Measurements from ENCODE around the gene ENPEP.
"Not testable (repeated sequence)": the region's sequence is repeated elsewhere in the genome, so short reads cannot be mapped to it uniquely, and the experiment has no call there.

The ENPEP gene

DNA sequence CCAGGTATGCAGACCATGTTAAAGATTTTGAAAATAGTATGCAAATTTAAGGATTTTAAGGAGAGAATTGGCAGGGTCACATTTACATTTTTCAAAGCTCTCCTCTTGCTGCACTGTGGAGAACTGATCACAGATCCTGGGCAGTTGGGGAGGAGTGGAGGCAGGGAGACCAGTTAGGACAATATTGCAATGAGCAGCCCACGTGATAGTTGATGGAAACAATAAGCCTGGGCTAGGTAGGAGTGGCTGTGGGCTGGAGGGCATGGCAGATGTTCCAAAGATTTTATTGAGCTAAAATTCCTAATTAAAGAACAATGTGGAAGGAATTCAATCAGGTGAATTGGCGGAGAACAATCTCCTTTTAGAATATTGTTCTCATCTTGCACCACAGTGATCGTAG lies 50.6 kb downstream of the ENPEP start:
- no peak for DNase-seq

DNA sequence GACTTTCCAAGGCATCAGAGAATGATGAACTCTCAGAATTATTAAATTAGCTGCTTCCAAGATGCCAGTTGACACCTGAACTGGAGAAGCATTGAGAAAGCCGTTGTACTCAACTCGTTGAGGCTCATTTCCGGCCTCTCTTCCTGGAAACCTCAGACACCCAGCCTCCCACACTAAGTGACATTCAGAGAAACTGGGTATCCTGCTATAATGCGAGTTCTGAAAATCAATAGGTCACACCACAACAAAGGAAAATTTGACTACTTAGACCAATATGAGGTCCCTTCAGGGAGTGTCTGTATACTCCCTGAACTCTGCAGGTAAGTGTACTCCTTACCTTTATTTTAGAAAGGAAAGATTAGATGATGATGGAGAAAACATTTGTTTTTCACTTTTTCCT lies 51.2 kb downstream of the ENPEP start:
- DNase-seq, result no peak

DNA sequence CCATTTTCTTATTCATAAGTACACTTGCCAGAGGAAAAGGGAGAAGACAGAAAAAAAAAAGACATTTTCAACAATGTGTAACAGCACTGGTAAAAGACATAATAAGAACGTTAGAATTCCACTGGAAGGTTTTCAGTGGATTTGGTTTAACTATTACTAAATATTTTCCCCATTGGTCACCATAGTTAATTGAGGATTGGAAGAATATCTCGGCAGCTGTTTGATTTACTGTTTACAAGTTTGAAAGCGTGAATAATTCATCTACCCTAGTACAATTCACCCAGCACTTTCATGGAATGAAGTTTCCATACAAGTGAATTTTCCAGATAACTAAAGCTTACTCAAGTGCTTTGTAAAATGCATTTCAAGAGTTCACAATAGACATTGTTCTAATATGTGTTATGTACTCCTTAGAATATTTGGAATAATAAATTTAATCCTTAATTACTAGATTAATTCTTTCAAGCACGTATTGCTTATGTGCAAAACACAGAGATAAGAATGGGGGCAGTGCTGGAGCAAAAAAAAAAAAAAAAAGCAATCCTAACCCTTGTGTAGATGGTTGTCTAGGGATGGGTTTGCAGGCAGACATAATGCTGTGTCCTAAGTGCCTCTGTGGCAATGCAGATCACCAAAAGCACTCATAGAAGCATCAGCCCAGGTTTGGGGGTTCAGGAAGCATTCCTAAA lies 57.1 kb downstream of the ENPEP start:
- DNase-seq, result no peak

DNA sequence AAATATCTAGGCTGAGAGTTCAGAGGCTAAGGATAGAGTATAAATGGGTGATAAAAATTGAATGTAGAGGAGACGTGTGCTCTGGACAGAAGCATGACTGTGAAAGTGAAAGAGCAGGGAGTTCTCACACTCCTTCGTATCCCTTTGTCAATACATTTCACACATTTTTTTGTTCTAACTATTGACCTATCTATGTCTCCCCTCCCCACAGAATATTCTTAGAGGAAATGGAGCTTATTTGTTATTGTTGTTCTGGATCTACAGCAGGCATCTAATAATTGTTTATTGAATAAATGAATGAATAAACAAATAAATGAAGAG lies 57.6 kb downstream of the ENPEP start:
- DNase-seq, result no peak

DNA sequence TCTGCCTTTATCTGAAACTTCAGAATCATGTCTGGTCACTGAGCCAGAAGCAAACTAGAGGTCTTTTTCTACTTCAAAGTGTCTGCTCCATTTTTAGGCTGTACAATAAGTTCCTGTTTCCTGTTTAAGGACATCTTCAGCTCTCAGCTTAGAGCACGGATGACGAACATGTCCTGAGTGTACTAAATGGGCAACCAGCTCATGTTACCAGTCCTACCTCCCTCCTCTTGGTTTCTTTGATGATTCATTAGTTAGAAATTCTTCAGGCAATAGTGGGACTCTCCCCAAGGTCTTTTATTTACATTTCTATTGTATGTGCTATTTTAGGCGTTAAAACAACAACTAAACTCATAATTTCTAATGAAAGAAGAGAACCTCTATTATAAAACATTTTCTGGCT lies 58.0 kb downstream of the ENPEP start:
- no peak for DNase-seq

DNA sequence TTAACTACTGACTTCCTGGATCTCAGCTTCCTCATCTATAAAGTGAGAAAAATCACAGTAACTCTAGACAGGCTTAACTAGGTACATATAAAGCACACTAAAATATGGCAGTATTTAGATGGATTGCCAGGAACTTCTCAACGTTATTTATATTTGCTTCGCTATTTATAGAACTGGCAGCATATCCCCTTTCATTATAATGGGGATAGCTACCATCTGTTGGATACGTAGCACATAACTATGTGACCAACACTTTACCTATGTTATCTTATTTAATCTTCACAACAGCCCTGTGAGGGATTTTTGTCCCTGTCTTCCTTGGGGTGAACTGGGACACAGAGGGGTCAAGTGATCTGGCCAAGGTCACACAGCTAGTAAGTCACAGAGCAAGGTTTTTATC lies 64.6 kb downstream of the ENPEP start:
- no peak for DNase-seq

DNA sequence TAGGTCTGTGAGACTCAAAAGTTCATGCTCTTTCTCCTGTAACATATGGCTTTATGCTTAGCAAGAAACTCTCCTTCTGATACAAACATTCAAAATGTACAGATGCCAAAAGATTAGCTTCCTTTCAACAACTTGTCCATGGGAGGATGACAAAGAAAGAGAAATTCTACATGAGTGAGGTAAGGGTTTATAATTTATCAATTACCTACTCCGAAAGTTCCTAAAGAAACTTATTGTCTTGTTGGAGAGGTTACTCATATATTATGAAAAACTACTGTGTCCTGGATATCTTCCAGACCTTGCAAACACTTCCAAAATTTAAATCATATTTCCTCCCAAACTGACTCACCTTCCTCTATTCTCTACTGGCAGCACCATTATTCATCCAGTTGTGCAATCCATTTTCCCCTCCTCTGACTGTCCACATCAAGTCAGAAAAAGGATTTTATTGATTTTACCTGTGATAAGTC lies 65.1 kb downstream of the ENPEP start:
- no peak for DNase-seq

DNA sequence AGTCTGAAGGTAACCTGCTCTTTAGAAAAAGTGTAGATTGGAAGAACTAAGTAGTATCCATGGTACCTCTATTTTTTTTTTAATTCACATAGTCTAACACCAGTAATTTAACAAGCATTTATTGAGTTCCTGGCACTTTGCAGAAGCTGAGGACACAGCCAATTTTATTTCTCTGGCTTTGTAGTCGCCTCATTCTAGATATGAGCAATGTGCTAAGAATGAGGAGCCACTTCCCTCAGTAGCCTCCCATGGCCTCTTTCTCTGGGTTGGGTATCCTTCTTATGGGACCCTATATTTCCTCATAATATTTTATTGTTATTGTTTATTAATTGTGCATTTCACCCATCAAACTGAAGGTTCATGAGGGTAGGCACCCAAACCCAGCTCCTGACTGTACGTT lies 67.6 kb downstream of the ENPEP start:
- DNase-seq, result no peak

DNA sequence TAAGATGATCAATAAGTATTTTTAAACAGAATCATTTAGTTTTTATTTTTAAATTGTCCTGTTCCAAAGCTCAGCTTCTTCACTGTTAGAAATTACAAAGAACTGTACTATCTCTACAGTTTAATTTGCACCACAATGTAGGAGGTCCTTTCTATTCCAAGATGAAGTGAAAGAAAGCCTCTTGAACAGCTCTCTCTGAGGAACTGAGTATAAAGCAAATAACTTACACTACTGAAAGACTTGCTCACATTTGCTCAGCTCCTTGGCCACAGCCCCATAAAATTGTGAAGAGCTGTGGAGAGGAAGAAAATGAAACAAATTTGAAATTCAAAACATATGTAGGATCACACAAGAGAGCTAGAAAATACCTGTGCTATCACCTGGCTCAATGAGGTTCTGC lies 68.6 kb downstream of the ENPEP start:
- no peak for DNase-seq

DNA sequence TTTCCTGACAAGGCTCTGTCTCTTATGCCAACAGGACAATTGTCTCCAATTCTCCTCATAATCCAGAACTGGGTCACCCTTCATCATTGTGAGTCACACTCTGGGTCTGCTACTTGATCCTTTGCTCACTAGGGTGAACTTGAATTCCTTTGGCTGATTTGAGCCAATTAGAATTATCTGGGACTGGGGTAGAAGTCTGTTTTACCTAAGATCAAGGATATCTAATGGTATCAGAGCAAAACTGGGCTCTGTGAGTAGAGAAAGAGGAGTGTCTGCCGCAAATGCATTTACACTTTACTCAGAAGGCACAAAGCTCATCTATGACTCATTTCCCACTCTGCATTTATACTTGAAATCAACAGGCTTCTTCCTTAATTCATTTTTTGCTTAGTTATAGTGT lies 74.3 kb downstream of the ENPEP start:
- DNase-seq, result no peak

DNA sequence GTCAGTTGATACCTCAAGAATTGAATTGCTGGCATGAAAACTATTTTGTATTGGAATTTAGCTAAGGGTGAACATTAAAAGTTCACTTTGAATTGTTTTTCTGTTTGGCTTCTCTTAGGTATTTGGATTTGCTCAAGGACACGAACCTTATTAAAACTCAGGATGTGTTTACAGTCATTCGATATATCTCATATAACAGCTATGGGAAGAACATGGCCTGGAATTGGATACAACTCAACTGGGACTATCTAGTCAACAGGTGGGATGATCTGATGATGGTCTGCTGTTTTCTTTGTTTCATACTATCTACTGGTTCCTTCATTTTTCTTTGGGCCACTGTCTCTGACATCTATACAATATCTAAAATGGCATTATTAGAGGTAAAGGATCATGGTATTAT lies 77.2 kb downstream of the ENPEP start:
- DNase-seq, result no peak

DNA sequence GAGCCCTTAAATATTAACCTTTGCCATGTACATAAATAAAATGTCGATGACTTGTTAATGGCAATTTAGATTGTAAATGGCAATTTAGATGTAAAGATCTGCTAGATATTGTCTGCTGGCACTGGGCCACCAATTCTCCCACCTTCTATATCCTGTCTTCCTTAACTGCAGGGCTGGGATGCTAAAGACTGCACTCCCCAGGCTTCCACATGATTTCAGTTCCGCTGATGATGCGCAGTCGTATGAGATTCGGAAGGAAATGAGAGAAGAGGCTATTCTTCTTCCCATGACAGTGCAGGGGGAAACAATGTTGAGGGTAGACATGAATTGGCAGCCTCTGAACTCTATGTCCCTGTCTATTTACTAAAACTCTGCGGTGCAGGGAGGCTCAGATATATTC lies 91.3 kb downstream of the ENPEP start:
- no peak for DNase-seq

DNA sequence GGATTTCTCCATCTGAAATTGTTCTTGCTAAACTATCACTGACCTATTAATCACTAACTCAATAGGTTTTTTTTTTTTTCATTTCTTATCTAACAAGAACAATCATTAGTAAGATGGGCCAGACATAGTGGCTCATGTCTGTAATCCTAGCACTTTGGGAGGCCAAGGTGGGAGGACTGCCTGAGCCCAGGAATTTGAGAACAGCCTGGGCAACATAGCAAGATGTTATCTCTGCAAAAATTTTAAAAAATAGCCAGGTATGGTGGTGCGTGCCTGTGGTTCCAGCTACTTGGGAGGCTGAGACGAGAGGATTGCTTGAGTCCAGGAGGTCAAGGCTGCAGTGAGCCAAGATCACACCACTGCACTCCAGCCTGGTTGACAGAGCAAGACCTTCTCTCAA lies 100.7 kb downstream of the ENPEP start:
- not testable (repeated sequence) for DNase-seq

DNA sequence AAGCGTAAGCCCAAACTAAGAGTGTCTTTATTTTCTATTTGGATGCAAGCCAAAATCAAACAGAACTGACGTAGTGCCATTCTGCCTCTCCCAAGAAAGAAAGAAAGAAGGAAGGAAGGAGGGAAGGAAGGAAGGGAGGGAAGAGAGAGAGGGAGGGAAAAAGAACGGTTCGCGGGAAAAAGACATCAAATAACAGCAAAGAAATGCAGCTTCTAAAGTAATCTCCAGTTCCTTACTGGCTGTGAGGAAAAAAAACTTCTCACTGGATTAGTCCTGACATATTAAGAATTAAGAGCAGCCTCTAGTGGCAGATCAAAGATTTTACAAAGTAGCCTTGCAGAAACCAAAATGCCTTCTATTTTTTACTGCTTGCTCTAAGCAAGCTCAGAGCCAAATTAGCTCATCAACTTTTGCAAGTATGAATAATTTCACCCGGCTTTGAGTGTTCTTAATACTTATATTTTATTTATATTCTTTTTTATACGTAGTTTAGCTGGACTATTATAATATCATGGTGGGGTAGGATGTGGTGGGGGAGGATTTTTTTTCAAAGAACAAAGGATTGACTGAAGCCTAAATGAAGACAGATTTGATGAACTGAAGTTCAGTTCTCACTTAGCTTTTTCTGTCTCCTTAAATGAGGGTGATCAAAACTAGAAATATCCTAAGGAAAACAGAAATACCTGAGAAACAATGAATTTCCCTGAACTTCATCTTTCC lies 110.3 kb downstream of the ENPEP start:
- DNase-seq, result no peak

DNA sequence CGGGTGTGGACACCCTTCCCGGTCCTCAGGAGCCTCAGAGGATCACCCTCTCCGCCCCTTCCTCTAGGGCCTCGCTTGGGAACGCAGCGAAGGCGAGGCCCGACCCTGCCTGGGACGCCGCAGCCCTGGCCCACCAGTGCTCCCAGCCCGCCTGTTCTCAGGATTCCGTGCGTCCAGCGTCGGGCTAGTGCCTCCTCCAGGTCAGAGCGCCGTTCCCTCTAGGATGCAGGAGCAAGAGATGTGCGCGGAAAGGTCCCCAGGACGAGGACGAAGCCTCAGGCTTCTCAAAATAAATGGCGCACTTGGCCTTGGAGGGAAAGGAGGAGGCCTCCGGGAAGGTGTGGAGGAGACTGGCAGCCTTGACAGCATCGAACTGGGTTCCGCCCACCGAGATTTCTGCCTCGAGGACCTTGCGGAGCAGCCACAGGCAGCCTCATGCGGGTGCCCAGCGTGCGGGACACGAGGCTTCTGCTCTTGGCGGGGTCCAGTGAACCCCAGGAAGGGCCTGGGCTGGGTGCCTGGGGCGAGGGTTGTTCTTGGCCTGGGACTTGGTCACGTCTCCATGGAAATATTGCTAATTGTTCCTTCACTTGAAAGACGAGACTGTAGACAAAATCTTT lies 111.8 kb downstream of the ENPEP start:
- DNase-seq, result no peak

DNA sequence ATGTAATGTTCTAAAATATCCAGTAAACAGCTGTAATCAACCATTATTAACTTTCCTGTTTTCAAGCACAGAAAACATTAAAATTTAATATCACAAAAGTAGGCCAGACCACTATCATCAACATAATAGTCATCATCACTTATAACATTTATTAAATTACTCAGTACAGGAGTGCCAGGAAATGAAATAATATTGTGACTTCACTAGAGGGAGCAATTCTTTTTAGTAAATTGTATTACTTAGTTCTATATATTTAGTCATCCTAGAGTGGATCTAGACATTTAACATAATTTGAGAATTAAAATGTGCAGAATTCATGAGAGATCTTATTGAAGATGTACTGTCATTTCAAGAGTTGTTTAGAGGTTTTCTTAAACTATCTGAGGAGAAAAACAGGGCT lies 113.3 kb downstream of the ENPEP start:
- no peak for DNase-seq

DNA sequence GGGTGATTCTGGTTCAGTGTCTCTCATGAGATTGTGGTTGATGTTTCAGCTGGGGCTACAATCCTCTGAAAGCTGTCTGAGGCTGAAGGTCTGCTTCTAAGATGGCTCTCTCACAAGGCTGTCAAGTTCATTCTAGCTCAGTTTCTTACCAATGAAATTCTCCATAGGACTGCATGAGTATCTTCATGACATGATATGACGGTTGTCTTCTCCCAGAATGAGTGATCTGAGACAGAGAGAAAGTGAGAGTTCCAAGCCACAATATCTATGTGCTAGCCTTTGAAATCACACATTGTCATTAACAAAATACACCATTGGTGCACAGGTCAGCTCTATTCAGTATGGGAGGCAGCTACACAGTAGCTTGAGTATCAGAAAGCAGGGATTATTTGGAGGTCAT lies 119.6 kb downstream of the ENPEP start:
- no peak for DNase-seq

DNA sequence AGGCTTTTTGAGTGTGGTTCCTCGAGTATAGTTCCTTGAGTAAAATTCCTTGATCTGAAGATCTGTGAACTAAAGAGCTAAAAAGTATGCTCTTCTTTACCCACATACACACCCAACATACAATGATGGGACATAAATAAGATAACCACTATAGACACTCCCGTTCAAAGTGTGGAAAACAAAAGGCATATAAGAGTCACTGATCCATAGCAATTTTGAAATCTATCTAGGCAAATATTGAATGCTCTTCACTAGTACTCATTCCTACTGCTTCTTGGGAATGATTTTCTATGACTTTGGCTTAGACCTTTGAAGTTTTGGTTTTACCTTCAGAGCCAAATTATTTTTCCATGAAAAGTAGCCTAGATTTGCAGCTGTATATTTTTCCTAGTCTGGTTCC lies 120.5 kb downstream of the ENPEP start:
- no peak for DNase-seq

DNA sequence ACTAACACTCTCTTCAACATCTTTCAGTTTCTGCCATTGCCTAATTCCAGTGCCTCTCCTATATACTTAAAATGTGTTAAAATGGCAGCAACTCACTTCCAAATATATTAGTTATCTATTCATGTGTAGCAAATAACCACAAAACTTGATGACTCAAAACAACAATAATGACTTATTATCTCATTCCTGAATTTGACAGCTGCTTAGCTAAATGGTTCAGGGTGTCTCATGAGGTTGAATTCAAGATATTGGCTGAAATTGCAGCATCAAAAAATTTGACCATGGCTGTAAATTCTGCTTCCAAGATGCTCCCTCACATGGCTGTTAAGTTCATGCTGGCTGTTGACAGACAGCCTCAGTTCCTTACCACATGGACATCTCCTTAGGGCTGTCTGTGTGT lies 121.6 kb downstream of the ENPEP start:
- no peak for DNase-seq

DNA sequence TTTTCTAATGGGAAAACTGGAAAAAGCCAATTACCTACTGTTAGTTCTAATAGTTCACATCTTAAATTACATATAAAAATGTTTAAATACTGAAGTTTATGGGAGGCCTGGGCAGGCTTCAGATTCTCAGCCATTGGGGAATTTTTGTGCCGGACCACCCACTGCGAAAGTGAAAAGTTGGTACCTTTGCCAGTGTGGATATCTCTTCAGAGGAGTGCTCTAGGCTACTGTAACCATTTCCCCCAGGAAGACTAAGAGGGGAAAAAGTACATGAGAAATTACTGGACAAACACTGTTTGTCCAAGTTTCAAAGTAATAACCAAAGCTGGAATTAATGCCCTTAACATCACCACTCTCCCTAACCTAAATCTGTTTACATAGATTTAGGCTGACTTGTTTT lies 126.1 kb downstream of the ENPEP start:
- no peak for DNase-seq

DNA sequence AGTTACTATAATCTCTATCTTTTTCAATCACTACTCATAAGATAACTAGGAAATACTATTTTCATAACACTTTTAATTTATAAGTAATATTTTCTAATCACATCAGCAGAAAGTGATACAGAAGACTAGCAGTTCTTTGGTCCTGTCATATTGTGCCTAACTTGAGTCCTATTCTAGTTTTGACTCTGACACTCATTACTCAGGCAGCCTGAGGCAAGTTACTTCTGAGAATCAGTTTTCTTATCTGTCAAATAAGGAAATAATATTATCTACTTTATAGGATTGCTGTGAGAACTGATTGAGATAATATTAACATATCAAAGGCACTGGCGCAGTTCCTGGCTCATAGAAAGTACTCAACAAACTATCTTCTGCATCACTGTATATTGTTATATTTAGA lies 129.1 kb downstream of the ENPEP start:
- no peak for DNase-seq

DNA sequence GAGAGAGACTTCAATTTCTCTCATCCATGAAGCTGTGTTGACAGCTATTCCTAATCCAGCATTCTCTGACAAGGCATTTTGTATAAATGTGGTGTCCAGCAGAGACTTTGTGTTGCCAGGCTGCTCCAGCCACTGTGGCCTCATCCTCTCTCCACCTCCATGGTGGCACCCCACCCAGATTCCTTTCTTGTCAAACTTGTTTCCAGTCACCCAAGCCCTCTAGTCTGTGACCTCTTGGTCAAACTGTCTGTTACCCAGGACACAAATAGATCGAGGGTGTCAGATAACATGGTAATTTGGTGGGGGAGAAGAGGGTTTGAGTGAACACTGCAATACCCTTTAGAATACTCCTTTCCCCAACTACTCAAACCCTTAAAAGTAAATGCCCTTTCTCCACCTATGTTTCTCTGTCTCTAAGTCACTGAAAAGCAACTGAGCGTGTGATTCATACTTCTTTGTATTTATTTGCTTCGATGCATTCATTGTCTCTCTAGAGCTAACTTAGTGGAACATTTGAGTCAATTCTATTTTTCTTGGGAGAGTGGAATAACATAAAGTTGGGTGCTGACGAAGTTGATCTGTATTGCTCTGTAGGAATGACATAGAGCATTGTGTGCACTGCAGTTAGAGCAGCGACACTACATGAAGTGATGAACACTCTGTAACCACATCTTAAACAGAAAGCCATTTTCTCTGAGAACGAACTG lies 133.2 kb downstream of the ENPEP start:
- DNase-seq, result no peak

DNA sequence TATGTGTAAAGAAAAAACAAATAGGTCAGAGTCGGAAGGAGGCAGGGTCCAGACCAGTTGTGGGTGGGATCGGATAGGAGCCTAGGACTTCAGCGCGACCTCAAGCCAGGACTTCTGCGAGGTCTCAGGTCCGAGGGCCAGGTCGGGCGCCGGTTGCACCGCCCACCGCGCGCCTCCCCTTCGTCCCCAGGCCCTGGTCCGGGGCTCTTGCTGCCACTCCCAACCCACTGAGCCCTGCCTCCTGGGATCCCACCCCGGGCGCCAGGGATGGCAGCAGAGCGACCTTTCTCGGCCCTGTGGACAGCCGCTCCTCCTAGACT lies 134.6 kb downstream of the ENPEP start:
- no peak for DNase-seq

All from activated CD4-positive, CD25-positive, alpha-beta regulatory T cell (primary cell).